DOHH2 (cell line): Measurements from ENCODE around the gene MORN5.

Source experiments
- CTCF ChIP-seq: fragments of 200-600 bp; sonication (generic); IDR thresholded peaks from one replicate; pipeline ENCODE4 v1.5.1; 2014; ENCODE audit warnings: antibody characterized with exemption, mild to moderate bottlenecking, low read depth, low read length; ENCODE audit not compliant: poor library complexity, severe bottlenecking
- EZH2phosphoT487 ChIP-seq: fragments of 200-600 bp; sonication (generic); IDR thresholded peaks from 2 replicates; pipeline ENCODE4 v1.6.1; 2017; ENCODE audit warnings: borderline replicate concordance, mild to moderate bottlenecking, antibody characterized with exemption, low read length, moderate library complexity, mixed read lengths

- TF ChIP-seq EZH2phosphoT487: no peak
- no peak for TF ChIP-seq CTCF
Observed at GRCh38 chr9:122204055-122204454, 44.3 kb downstream of the MORN5 start.
